ENCODE results near the gene JOSD1. TPM values are rescaled to one million over a fixed set of nuclear protein-coding genes. Genes with fewer than 3 reads are reported as not detected.
A peak's percentile ranks its signal among the peaks of the same experiment; 100 is the strongest.

Gene JOSD1
- total and polyA plus RNA-seq, 10 of the 15 experiments (the other 5 are each of a cell fraction or from before 2014, with no cell fraction given), result 6.2 to 54.6 (median 40.5) TPM

DNA sequence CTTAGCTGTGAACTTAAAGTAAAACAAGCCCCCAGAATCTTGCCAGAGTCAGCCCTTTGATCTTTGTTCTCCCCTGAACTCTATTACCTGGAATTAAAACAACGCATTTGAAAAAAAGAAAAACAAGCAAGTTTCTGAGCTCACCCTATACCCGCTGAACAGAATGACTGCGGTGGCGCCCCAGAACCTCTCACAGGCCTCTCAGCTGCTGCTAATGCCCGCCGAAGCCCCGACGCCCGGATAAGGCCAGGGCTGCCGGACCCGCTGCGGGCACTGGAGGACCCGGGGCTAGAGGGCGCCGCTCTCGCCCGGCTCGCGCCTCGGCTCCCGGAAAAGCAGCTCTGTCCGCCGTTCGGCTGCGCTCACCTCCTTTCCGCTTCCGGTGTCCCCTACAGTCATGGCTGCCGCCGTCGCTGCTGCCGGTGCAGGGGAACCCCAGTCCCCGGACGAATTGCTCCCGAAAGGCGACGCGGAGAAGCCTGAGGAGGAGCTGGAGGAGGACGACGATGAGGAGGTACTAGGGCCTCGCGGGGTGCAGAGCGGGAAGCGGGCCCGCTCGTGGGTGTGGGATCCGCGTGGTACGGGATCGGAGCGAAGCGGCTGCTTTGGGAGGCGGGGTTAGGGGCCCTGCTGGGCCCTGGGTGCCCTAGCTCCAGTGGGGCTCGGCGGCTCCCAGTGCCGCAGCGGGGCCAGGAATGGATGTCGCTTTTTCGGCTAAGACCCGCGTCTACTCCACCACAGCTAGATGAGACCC lies 19.0 kb downstream of the JOSD1 start, which contains the start of gene TOMM22 (continued):
- TF ChIP-seq, protein P1, sequence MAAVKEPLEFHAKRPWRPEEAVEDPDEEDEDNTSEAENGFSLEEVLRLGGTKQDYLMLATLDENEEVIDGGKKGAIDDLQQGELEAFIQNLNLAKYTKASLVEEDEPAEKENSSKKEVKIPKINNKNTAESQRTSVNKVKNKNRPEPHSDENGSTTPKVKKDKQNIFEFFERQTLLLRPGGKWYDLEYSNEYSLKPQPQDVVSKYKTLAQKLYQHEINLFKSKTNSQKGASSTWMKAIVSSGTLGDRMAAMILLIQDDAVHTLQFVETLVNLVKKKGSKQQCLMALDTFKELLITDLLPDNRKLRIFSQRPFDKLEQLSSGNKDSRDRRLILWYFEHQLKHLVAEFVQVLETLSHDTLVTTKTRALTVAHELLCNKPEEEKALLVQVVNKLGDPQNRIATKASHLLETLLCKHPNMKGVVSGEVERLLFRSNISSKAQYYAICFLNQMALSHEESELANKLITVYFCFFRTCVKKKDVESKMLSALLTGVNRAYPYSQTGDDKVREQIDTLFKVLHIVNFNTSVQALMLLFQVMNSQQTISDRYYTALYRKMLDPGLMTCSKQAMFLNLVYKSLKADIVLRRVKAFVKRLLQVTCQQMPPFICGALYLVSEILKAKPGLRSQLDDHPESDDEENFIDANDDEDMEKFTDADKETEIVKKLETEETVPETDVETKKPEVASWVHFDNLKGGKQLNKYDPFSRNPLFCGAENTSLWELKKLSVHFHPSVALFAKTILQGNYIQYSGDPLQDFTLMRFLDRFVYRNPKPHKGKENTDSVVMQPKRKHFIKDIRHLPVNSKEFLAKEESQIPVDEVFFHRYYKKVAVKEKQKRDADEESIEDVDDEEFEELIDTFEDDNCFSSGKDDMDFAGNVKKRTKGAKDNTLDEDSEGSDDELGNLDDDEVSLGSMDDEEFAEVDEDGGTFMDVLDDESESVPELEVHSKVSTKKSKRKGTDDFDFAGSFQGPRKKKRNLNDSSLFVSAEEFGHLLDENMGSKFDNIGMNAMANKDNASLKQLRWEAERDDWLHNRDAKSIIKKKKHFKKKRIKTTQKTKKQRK (IDR thresholded peaks at IDR 0.05; ENCODE audit: low read depth, low read length), result no peak
- TF ChIP-seq GABPA (IDR thresholded peaks at IDR 0.05; ENCODE audit: low read depth) (peak; percentile 99), CBX3 (IDR thresholded peaks at IDR 0.05; ENCODE audit: borderline replicate concordance, low read depth) (no peak), ETV6 (conservative IDR thresholded peaks at IDR 0.05 in 1 of 2, IDR thresholded peaks at IDR 0.05 in 1 of 2; ENCODE audit: borderline replicate concordance in 1 of 2, low read depth in 1 of 2) (peak in 1 of 2 experiments; percentile 50; a peak in 2 of 4 replicates), TCF3 (IDR thresholded peaks at IDR 0.05; ENCODE audit: borderline replicate concordance, insufficient read depth, low read depth, low read length) (peak; percentile 62; the same call in 1 of the 2 replicates), TAF1 (IDR thresholded peaks at IDR 0.05; ENCODE audit: borderline replicate concordance, low read depth, low read length) (peak; percentile 95), SPI1 (IDR thresholded peaks at IDR 0.05; ENCODE audit: borderline replicate concordance, insufficient read depth, low read depth, low read length) (no peak), IKZF1 (conservative IDR thresholded peaks at IDR 0.05) (peak; percentile 98), ZSCAN29 (IDR thresholded peaks at IDR 0.05) (no peak), ZZZ3 (IDR thresholded peaks at IDR 0.05; ENCODE audit: control insufficient read depth, insufficient read length, low read depth) (no peak), NR2F1 (conservative IDR thresholded peaks at IDR 0.05) (peak; percentile 55; the same call in 1 of the 2 replicates), ESRRA (IDR thresholded peaks at IDR 0.05; ENCODE audit: low read length) (peak; percentile 76; the same call in 1 of the 2 replicates)
- TF ChIP-seq, protein P2, sequence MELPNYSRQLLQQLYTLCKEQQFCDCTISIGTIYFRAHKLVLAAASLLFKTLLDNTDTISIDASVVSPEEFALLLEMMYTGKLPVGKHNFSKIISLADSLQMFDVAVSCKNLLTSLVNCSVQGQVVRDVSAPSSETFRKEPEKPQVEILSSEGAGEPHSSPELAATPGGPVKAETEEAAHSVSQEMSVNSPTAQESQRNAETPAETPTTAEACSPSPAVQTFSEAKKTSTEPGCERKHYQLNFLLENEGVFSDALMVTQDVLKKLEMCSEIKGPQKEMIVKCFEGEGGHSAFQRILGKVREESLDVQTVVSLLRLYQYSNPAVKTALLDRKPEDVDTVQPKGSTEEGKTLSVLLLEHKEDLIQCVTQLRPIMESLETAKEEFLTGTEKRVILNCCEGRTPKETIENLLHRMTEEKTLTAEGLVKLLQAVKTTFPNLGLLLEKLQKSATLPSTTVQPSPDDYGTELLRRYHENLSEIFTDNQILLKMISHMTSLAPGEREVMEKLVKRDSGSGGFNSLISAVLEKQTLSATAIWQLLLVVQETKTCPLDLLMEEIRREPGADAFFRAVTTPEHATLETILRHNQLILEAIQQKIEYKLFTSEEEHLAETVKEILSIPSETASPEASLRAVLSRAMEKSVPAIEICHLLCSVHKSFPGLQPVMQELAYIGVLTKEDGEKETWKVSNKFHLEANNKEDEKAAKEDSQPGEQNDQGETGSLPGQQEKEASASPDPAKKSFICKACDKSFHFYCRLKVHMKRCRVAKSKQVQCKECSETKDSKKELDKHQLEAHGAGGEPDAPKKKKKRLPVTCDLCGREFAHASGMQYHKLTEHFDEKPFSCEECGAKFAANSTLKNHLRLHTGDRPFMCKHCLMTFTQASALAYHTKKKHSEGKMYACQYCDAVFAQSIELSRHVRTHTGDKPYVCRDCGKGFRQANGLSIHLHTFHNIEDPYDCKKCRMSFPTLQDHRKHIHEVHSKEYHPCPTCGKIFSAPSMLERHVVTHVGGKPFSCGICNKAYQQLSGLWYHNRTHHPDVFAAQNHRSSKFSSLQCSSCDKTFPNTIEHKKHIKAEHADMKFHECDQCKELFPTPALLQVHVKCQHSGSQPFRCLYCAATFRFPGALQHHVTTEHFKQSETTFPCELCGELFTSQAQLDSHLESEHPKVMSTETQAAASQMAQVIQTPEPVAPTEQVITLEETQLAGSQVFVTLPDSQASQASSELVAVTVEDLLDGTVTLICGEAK (IDR thresholded peaks at IDR 0.05; ENCODE audit: borderline replicate concordance), result peak; percentile 98
- TF ChIP-seq, protein P3, sequence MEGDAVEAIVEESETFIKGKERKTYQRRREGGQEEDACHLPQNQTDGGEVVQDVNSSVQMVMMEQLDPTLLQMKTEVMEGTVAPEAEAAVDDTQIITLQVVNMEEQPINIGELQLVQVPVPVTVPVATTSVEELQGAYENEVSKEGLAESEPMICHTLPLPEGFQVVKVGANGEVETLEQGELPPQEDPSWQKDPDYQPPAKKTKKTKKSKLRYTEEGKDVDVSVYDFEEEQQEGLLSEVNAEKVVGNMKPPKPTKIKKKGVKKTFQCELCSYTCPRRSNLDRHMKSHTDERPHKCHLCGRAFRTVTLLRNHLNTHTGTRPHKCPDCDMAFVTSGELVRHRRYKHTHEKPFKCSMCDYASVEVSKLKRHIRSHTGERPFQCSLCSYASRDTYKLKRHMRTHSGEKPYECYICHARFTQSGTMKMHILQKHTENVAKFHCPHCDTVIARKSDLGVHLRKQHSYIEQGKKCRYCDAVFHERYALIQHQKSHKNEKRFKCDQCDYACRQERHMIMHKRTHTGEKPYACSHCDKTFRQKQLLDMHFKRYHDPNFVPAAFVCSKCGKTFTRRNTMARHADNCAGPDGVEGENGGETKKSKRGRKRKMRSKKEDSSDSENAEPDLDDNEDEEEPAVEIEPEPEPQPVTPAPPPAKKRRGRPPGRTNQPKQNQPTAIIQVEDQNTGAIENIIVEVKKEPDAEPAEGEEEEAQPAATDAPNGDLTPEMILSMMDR (IDR thresholded peaks at IDR 0.05 in 2 of 3, conservative IDR thresholded peaks at IDR 0.05 in 1 of 3; ENCODE audit: control insufficient read depth in 2 of 3, extremely low read depth in 1 of 3, insufficient read depth in 1 of 3, low read depth in 3 of 3, low read length in 3 of 3), result peak; percentile 77 to 92 (median 81)
- TF ChIP-seq, protein P4, sequence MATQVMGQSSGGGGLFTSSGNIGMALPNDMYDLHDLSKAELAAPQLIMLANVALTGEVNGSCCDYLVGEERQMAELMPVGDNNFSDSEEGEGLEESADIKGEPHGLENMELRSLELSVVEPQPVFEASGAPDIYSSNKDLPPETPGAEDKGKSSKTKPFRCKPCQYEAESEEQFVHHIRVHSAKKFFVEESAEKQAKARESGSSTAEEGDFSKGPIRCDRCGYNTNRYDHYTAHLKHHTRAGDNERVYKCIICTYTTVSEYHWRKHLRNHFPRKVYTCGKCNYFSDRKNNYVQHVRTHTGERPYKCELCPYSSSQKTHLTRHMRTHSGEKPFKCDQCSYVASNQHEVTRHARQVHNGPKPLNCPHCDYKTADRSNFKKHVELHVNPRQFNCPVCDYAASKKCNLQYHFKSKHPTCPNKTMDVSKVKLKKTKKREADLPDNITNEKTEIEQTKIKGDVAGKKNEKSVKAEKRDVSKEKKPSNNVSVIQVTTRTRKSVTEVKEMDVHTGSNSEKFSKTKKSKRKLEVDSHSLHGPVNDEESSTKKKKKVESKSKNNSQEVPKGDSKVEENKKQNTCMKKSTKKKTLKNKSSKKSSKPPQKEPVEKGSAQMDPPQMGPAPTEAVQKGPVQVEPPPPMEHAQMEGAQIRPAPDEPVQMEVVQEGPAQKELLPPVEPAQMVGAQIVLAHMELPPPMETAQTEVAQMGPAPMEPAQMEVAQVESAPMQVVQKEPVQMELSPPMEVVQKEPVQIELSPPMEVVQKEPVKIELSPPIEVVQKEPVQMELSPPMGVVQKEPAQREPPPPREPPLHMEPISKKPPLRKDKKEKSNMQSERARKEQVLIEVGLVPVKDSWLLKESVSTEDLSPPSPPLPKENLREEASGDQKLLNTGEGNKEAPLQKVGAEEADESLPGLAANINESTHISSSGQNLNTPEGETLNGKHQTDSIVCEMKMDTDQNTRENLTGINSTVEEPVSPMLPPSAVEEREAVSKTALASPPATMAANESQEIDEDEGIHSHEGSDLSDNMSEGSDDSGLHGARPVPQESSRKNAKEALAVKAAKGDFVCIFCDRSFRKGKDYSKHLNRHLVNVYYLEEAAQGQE (IDR thresholded peaks at IDR 0.05; ENCODE audit: low read depth, low read length), result no peak
